A549 (cell line): ENCODE data around the gene ROBO1. TPM values are rescaled to one million over a fixed set of nuclear protein-coding genes. Genes with fewer than 3 reads are reported as not detected.

Experiments
- ATAC-seq, 2 experiments: fragments of 200-7000 bp in 1 of 2; fragments of >200 bp in 1 of 2; cut with Nextera tagmentation in 1 of 2; cut with Tn5 transposase in 1 of 2; 3 replicates each; pipeline versions ENCODE4 v1.8.0 to v1.9.1; 2018 to 2020; ENCODE audit warnings: mild to moderate bottlenecking in 1 of 2, moderate library complexity in 1 of 2
- CTCF ChIA-PET: fragments of 300-600 bp; sonication (Branson Sonifier 250); formaldehyde crosslinking; extraction: SDS; loops from one replicate; lab custom pipeline; 2021; ENCODE audit warnings: antibody characterized with exemption, inconsistent platforms; lab: Yijun Ruan, JAX
- POLR2A ChIA-PET: fragments of 350-600 bp; formaldehyde crosslinking; extraction: SDS; loops from one replicate; lab custom pipeline; 2021; ENCODE audit warnings: antibody characterized with exemption, inconsistent platforms; lab: Yijun Ruan, JAX
- DNase-seq, 2 experiments: peaks; one replicate each; pipeline versions ENCODE4 v3.0.0 to v3.0.0-alpha.2; 2011 to 2016; ENCODE audit warnings: low read depth in 1 of 2, low spot score in 1 of 2
- FAIRE-seq: peaks from 2 replicates; lab custom pipeline; 2011; peaks lifted over from hg19 to GRCh38; lab: Jason Lieb, UNC
- H3K27ac ChIP-seq, 2 experiments: fragments of >200 bp; sonication (Bioruptor Twin); formaldehyde crosslinking; 3 replicates each; pipeline ENCODE4 v1.5.1; 2016 to 2017
- H3K4me1 ChIP-seq: fragments of >200 bp; sonication (Bioruptor Twin); formaldehyde crosslinking; 3 replicates; pipeline ENCODE4 v1.6.1; 2016
- H3K4me2 ChIP-seq: fragments of >200 bp; sonication (Bioruptor Twin); formaldehyde crosslinking; 3 replicates; pipeline ENCODE4 v1.6.1; 2016
- H3K4me3 ChIP-seq: fragments of >200 bp; sonication (Bioruptor Twin); formaldehyde crosslinking; 3 replicates; pipeline ENCODE4 v1.5.1; 2016
- H3K9me3 ChIP-seq: fragments of >200 bp; sonication (Bioruptor Twin); formaldehyde crosslinking; 3 replicates; pipeline ENCODE4 v1.6.1; 2016
- BCL3 ChIP-seq: fragments of >200 bp; sonication (Bioruptor Twin); formaldehyde crosslinking; IDR thresholded peaks from 3 replicates; pipeline ENCODE4 v1.6.1; 2016
- BHLHE40 ChIP-seq: IDR thresholded peaks from 2 replicates; pipeline ENCODE4 v1.6.1; 2012; ENCODE audit warnings: low read depth, low read length, inconsistent platforms
- CBX2 ChIP-seq: fragments of 200-600 bp; sonication (generic); IDR thresholded peaks from 2 replicates; pipeline ENCODE4 v1.6.1; 2016; ENCODE audit warnings: low read depth, mild to moderate bottlenecking, borderline replicate concordance
- HES2 ChIP-seq: fragments of >200 bp; sonication (Bioruptor Twin); formaldehyde crosslinking; IDR thresholded peaks from 2 replicates; pipeline ENCODE4 v1.6.1; 2016
- HOXB13 ChIP-seq: fragments of 250-450 bp; sonication (Bioruptor Pico); IDR thresholded peaks from 2 replicates; pipeline ENCODE4 v1.5.0; 2020; ENCODE audit warnings: low read depth, mild to moderate bottlenecking, moderate library complexity
- JUNB ChIP-seq: fragments of >200 bp; sonication (Bioruptor Twin); formaldehyde crosslinking; IDR thresholded peaks from 2 replicates; pipeline ENCODE4 v1.6.1; 2016
- NPAS2 ChIP-seq: fragments of 250-450 bp; sonication (Bioruptor Pico); IDR thresholded peaks from 2 replicates; pipeline ENCODE4 v1.8.0; 2022; ENCODE audit warnings: mild to moderate bottlenecking, moderate library complexity, borderline replicate concordance
- POLR2A ChIP-seq: IDR thresholded peaks from 2 replicates; pipeline ENCODE4 v1.6.1; 2012; ENCODE audit warnings: mild to moderate bottlenecking, low read length
- RARB ChIP-seq: fragments of 250-450 bp; sonication (Bioruptor Pico); IDR thresholded peaks from 2 replicates; pipeline ENCODE4 v1.8.0; 2021; ENCODE audit warnings: mild to moderate bottlenecking, moderate library complexity
- REST ChIP-seq: fragments of 200-600 bp; sonication (generic); IDR thresholded peaks from 2 replicates; pipeline ENCODE4 v1.6.1; 2016; ENCODE audit warnings: antibody characterized with exemption, mild to moderate bottlenecking, moderate library complexity
- USF2 ChIP-seq: fragments of 450-650 bp; IDR thresholded peaks from 2 replicates; pipeline ENCODE4 v1.6.1; 2014; ENCODE audit warnings: antibody characterized with exemption
- ZNF302 ChIP-seq: fragments of 250-450 bp; sonication (Bioruptor Pico); IDR thresholded peaks from 2 replicates; pipeline ENCODE4 v1.9.0; 2021; ENCODE audit warnings: inconsistent platforms, mild to moderate bottlenecking, moderate library complexity
- WGBS: methylation state at CpG from one replicate; pipeline ENCODE4 v1.1.6; 2017; ENCODE audit errors: missing lambda C conversion rate; 5-methylcytosine and 5-hydroxymethylcytosine counted together
- polyA plus RNA-seq, 4 experiments: library from polyadenylated mRNA; depleted of rRNA in 3 of 4; stranded (reverse); fragments of >200 nt; fragmentation: RNase III in 1 of 4; extraction: RNeasy Plus Mini Kit Qiagen cat#74134 plus additional on column Dnase treatment in 1 of 4; gene quantifications; 2 replicates in 3 of 4; 3 replicates in 1 of 4; pipeline ENCODE4 v1.2.3, GENCODE V29; 2011 to 2017

The ROBO1 gene
- polyA plus RNA-seq, 2 of the 4 experiments (the other 2 are of a cell fraction), result 25.3 to 35.6 TPM

- no peaks in the 10 kb centered on the region for H3K4me1 ChIP-seq
- FAIRE-seq, result no peak
- ATAC-seq, result no peak
- no peak overlapping the region for H3K27ac ChIP-seq
- 33% methylated on average over 5 of the region's 5 CpGs for WGBS
- no peak overlapping the region for H3K4me3 ChIP-seq
- CTCF ChIA-PET, result no interaction called here
- POLR2A ChIA-PET, result no interaction called here
- TF ChIP-seq USF2 (no peak), POLR2A (no peak), REST (no peak)
- H3K9me3 ChIP-seq, result no peaks in the 10 kb centered on the region
- DNase-seq, result no peak
- H3K4me2 ChIP-seq, result no peak overlapping the region
Measured at GRCh38 chr3:79364784-79365183, 403.0 kb downstream of the ROBO1 start.

GRCh38 chr3:79362571-79363270 lies 405.1 kb downstream of the ROBO1 start:
- no peak for FAIRE-seq
- no peak for ATAC-seq
- no peak overlapping the region for H3K27ac ChIP-seq
- no peaks in the 10 kb centered on the region for H3K4me1 ChIP-seq
- H3K4me3 ChIP-seq, result no peak overlapping the region
- WGBS, result 35% methylated on average over 3 of the region's 3 CpGs
- TF ChIP-seq BCL3 (no peak), HES2 (no peak), CBX2 (no peak), HOXB13 (CRISPR knock-in tag) (no peak), RARB (CRISPR knock-in tag) (no peak), ZNF302 (CRISPR knock-in tag) (no peak), JUNB (no peak), REST (no peak), NPAS2 (CRISPR knock-in tag) (no peak), BHLHE40 (no peak)
- H3K9me3 ChIP-seq, result no peaks in the 10 kb centered on the region
- no peak overlapping the region for H3K4me2 ChIP-seq
- no peak for DNase-seq
- ChIA-PET CTCF (interaction anchor here (1.0 to 2.3 kb wide), 5 partner anchors 12 to 1097 kb away, joined by 3 to 9 read pairs (median 4); no protein-coding TSS in a partner anchor), POLR2A (no interaction called here)
